ENCODE measurements around the gene VDAC1.
"Not testable (repeated sequence)": the region's sequence is repeated elsewhere in the genome, so short reads cannot be mapped to it uniquely, and the experiment has no call there.

VDAC1 gene

GRCh38 chr5:134004626-134005416 is at the start of gene VDAC1:
Gene VDAC1 (minus strand): TSS chr5:134004975. CDS start chr5:133993012, 11,963 bp downstream.
- DNase-seq, result peak; percentile 86

GRCh38 chr5:134053840-134054338 is 49.1 kb upstream of the VDAC1 start:
- DNase-seq, result no peak

GRCh38 chr5:134053314-134053839 is 48.6 kb upstream of the VDAC1 start:
- DNase-seq, result no peak

- DNase-seq, result no peak
Observed at GRCh38 chr5:134051305-134051704, 46.5 kb upstream of the VDAC1 start.

- no peak for DNase-seq
Observed at GRCh38 chr5:134048864-134049263, 44.1 kb upstream of the VDAC1 start.

- no peak for DNase-seq
Observed at GRCh38 chr5:134047687-134048056, 42.9 kb upstream of the VDAC1 start.

GRCh38 chr5:134046801-134047686 is 42.3 kb upstream of the VDAC1 start:
- DNase-seq, result no peak

GRCh38 chr5:134046330-134046729 is 41.6 kb upstream of the VDAC1 start:
- no peak for DNase-seq

GRCh38 chr5:134043793-134044792 is 39.3 kb upstream of the VDAC1 start:
- no peak for DNase-seq

- DNase-seq, result no peak
Observed at GRCh38 chr5:134041570-134042411, 37.0 kb upstream of the VDAC1 start.

- no peak for DNase-seq
Observed at GRCh38 chr5:134038138-134038537, 33.4 kb upstream of the VDAC1 start.

- peak; percentile 11 for DNase-seq
Observed at GRCh38 chr5:134037160-134037559, 32.4 kb upstream of the VDAC1 start.

- DNase-seq, result no peak
Observed at GRCh38 chr5:134034326-134034725, 29.6 kb upstream of the VDAC1 start.

GRCh38 chr5:134030303-134030964 is 25.7 kb upstream of the VDAC1 start:
- not testable (repeated sequence) for DNase-seq

- DNase-seq, result no peak
Observed at GRCh38 chr5:134029156-134029555, 24.4 kb upstream of the VDAC1 start.

- DNase-seq, result no peak
Observed at GRCh38 chr5:134028496-134028895, 23.7 kb upstream of the VDAC1 start.

- no peak for DNase-seq
Observed at GRCh38 chr5:134027288-134027615, 22.5 kb upstream of the VDAC1 start.

- DNase-seq, result peak; percentile 73
Observed at GRCh38 chr5:134026521-134027287, 21.9 kb upstream of the VDAC1 start.

- DNase-seq, result no peak
Observed at GRCh38 chr5:134025786-134026185, 21.0 kb upstream of the VDAC1 start.

- no peak for DNase-seq
Observed at GRCh38 chr5:134024811-134025210, 20.0 kb upstream of the VDAC1 start.

All from RPMI8226 (cell line).